ENCODE measurements around the gene NFATC3.
"Not testable (repeated sequence)": the region's sequence is repeated elsewhere in the genome, so short reads cannot be mapped to it uniquely, and the experiment has no call there.

Gene NFATC3

DNA sequence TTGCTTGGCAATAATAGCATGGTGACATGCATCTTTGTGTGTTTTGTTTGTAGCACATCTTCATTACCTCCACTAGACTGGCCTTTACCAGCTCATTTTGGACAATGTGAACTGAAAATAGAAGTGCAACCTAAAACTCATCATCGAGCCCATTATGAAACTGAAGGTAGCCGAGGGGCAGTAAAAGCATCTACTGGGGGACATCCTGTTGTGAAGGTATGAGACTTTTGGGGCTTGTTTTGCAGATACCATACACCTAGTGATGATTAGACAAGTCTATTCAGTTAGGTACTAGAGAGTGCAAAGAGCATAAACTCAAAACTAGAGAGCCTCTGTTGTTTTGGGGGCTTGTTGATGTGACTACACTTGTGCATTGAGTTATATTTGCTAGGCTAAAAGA is 41.2 kb downstream of the NFATC3 start:
- FAIRE-seq, result no peak

DNA sequence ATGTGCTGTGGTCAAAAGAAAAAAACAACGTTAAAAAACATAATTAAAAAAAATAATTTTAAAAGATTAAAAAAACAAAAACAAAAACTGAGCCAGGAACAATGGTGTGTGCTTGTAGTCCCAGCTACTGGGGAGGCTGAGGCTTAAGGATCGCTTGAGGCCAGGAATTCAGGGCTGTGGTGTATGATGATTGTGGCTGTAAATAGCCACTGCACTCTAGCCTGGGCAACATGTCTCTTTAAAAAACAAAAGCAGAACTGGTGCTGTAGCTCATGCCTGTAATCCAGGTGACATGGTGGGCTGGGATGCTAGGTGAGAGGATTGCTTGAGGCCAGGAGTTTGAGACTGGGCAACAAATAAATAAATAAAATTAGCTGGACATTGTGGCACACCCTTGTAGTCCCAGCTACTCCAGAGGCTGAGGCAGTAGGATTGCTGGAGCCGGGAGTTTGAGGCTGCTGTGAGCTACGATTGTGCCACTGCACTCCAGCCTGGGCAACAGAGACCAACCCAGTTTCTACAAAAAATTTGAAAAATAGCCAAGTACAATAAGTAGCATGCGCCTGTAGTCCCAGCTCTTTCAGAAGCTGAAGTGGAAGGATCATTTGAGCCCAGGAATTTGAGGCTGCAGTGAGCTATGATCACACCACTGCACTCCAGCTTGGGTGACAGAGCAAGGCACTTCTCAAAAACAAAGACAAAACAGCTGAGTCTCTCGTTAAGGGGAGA is 43.6 kb downstream of the NFATC3 start:
- FAIRE-seq, result no peak

DNA sequence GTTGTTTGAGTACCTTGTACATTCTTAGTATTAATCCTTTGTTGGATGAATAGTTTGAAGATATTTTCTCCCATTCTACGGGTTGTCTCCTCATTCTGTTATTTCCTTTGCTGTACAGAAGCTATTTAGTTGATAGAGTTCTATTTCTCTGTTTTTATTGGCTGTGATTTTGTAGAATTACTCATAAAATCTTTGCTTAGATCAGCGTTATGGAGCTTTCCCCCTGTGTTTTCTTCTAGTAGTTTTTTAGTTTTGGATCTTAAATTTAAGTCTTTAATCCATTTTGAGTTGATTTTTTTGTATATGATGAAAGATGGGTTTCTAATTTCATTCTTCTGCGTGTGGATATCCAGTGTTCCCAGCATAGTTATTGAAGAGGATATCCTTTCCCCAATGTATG is 45.4 kb downstream of the NFATC3 start:
- no peak for FAIRE-seq

DNA sequence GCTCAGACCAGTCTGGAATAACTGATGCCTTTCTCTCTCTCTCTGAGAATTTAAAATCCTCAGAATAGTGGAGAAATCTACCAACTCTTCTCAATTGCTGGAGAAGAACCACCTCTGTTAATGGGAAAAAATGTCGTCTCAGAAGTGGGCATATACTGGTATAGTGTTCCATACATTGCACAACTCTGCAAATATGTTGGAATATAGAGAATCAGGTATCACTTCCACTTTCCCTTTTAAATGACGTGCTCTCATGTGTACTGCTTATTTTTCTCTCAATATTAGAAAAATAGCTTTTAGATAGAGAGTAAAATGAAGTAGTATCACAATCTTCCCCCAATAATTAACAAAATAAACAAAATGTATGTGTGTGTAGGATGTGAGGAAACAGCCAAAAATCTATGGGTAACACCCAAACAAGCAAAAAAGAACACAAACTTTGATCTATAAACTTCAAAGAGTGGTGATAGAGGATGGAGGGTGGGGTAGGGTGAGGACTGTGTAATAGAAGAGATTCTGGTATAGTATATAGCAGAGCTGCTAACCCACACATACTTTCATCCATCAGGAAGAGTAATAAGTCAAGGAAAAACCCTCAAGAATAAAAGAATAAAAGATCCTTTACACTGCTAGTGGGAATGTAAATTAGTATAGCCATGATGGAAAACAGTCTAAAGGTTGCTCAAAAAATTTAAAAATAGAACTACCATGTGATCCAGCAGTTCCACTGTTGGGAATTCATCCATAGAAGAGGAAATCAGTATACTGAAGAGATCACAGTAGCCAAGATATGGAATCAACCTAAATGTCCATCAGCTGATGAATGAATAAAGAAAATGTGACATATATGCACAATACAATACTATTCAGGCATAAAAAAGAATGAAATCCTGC is 46.9 kb downstream of the NFATC3 start:
- FAIRE-seq, result no peak

DNA sequence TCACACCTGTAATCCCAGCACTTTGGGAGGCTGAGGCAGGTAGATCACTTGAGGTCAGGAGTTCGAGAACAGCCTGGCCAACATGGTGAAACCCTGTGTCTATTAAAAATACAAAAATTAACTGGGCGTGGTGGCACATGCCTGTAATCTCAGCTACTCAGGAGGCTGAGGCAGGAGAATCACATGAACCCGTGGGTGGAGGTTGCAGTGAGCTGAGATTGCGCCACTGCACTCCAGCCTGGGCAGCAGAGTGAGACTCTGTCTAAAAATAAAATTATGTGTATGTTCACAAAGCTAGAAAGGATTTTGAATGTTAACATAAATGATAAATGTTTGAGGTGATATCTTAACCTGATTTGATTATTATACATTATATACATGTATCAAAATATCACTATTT is 47.8 kb downstream of the NFATC3 start:
- FAIRE-seq, result not testable (repeated sequence)

DNA sequence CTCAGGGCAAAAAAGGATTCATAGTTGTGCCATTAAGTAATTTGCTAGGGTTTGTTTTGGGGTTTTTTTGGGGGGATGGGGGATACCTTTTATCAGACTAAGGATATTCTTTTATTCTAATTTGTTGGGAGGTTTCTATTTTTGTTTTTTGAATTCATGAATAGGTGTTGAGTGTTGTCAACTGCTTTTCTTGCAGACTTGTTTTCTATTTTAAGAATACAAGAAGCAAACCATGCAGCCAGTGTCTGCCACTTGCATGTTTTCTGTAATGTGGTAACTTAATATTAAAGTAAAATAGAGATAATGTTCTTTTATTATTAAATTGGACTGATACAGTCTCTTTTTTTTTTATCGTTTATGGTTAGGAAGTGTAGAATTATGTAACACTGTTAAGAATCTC is 49.5 kb downstream of the NFATC3 start:
- no peak for FAIRE-seq

DNA sequence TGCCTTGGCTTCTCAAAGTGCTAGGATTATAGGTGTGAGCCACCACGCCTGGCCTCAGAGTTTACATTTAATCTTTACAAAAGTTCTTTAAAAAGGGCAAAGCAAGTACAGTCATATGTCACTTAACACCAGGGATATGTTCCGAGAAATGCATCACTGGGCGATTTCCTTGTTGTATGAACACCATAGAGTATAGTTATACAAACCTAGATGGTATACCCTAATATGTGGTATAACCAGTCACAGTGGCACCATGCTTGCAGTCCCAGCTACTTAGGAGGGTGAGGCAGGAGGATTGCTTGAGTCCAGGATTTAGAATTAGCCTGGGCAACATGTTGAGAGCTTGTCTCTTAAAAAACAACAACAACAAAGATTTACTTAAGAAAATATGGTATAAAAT is 51.3 kb downstream of the NFATC3 start:
- FAIRE-seq, result no peak

DNA sequence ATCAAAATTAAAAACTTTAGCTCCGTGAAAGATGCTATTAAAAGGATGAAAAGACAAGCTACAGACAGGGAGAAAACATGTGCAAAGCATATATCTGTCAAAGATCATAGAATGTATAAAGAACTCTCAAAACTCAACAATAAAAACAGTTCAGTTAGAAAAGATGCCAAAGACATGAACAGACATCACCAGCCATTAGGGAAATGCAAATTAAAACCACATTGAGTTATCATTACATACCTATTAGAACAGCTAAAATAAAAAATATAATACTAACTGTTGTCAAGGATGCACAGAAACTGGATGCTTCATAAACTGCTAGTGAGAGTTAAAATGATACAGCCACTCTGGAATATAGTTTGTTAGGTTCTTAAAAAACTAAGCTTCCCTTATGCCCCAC is 58.8 kb downstream of the NFATC3 start:
- FAIRE-seq, result no peak

DNA sequence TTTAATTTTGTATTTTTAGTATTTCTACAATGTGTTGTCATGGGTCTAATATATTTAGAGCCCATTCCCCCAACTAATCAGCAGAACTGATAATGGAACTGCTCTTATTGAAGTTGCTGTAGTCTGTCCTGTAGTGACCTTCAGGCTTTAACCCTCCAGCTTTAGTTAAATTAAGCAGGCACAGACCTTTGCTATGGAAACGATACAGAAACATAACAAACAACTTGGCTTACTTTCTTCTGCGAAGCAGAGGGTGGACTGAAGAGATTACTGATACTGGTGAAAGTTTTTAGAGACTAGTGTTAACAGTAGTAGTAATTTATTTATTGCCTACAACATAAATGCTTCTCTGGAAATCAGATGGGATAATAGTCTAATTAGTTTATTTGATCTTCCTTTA is 61.4 kb downstream of the NFATC3 start:
- no peak for FAIRE-seq

DNA sequence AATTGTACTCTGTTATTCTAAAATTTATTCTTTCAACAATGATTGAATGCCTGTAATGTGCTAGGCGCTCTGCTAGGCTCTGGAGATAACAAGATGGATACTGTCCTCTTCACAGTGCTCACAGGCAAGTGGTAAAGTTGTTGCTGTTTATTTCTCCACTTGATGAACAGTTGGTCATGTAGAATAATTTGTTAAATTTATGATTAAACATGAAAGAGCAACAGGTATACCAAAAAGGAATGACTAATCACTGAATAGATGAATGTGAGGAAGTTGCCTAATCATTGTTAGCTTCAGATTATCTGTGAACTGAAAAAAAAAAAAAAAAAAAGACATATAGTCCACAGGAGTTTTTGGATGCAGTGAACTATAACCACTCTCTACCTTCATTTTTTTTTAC is 62.3 kb downstream of the NFATC3 start:
- no peak for FAIRE-seq

DNA sequence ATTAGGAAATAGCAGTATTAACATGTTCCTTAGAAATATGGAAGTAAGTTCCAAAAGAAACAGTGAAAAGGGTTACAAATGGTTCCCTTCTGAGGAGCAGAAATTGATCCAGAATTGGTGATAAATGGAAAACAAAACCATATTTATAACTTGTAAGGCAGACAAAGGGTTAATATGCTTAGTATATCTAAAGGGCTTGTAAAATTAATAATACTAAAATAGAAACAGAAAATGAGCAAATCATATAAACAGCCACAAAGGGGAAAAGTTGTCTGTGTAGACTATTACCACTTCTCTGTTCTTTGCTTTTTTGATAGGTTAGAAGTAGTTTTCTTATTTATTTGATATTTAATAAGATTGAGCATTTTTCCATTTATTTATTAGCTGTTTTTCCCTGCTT is 64.4 kb downstream of the NFATC3 start:
- FAIRE-seq, result no peak

DNA sequence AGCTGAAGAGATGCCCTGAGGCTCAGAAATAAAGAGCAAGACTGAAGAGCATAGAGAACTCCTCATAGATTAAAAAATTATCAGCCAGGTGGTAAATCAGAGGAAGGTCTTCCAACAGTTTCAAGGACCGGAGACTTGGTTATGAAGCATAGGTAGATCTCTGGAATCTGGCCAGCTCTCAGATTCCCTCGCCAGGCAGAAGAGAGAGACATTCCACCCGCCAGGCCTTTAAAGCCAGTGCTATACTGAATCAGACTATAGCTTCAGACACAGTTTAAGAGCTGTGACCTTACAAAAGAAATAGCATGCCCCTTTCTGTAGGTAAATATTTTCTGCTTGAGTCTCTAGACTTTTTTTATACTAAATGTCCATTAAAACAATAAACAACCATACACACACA is 70.3 kb downstream of the NFATC3 start:
- FAIRE-seq, result no peak

DNA sequence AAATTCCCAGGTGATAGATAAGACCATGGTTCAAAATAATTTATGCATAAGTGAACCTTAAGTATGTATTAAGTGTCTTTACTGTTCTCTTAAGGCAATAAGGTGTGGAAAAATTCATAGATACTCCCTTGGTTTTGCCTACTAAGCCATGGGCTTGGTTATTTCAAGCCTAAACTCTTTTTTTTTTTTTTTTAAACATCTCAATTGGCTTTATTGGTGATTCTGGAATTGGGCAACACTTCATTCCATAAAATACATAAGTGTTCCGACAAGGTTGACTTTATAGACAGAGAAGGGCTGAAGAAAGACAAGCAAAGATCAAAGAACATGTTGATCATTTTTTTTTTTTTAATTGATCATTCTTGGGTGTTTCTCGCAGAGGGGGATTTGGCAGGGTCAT is 77.2 kb downstream of the NFATC3 start:
- no peak for FAIRE-seq

DNA sequence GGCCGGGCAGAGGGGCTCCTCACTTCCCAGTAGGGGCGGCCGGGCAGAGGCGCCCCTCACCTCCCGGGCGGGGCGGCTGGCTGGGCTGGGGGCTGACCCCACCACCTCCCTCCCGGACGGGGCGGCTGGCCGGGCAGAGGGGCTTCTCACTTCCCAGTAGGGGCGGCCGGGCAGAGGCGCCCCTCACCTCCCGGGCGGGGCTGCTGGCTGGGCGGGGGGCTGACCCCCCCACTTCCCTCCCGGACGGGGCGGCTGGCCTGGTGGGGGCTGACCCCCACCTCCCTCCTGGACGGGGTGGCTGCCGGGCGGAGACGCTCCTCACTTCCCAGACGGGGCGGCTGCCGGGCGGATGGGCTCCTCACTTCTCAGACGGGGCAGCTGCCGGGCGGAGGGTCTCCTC is 78.1 kb downstream of the NFATC3 start:
- not testable (repeated sequence) for FAIRE-seq

DNA sequence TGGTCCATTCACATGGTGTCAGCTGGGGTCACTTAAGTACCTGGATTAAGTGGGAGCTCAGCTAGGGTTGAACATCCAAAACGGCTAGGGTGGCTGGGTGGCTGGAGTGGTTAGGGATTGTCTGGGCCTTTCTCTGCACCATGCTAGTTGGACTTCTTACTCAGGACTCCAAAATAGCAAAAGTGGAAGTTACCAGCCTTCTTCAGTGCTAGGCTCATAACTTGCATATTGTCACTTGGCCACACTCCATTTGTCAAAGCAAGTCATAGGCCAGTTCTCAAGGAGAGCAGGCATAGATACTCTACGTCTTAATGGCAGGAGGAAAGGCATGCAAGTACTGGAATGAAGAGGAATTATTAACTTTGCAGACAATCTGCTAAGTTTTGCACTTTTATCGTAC is 81.1 kb downstream of the NFATC3 start:
- no peak for FAIRE-seq

DNA sequence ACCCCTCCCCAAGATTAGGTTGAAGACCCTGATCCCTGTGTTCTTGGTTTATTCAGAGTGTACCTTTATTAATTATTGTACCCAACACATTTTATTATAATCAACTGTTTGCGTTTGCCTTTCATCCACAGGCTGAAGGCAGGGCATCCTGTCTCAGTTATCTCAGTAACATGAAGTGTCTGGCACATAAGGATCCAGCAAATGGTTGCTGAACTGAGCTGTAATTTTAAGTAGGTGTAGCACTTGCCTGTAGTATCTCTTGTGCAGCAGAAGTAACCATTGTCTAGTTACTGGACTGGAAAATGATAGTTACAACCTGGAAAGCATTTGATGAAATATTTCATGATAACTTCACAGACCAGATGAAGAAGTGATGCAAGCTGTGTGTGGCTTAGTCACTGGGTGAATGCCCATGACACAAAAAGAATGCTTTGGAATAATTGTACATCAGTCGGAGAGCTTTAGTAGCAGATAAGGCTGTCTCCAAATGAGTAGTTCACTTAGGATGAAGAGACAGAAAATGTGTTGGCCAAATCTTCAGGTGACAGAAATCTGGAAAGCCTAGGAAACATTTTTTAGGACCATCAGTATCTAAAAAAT is 94.1 kb downstream of the NFATC3 start:
- FAIRE-seq, result no peak

DNA sequence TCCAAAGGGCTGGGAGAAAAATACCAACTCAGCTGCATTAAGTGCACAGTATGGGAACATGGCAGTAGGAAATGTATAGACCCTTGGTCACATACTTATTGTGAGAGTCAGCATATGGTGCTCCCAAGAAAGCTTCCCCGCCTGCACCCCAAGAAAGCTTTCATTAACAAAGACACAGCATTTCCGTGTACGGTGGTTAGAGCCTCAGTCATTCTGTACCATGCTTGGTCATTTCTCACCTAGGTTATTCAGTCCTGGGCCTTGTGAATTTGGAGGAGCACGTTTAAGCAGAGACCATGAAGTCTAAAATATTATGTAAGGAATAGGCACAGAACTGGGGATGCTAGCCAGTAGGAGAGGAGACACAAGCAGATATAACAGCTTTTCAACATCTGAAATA is 94.7 kb downstream of the NFATC3 start:
- no peak for FAIRE-seq

DNA sequence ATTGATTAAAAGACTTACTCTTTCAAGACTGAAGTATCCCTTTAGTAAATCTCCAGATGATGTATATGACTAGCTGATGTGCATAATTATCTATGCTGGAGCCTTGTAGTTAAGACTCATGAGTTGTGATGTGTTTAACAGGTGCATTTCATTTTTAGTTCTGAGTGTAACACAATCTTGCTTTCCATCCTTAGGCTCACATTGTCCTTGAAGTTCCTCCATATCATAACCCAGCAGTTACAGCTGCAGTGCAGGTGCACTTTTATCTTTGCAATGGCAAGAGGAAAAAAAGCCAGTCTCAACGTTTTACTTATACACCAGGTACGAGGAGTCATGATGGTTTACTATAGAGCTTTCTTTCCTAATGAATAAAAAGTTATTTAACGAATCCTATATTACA is 97.9 kb downstream of the NFATC3 start:
- no peak for FAIRE-seq

DNA sequence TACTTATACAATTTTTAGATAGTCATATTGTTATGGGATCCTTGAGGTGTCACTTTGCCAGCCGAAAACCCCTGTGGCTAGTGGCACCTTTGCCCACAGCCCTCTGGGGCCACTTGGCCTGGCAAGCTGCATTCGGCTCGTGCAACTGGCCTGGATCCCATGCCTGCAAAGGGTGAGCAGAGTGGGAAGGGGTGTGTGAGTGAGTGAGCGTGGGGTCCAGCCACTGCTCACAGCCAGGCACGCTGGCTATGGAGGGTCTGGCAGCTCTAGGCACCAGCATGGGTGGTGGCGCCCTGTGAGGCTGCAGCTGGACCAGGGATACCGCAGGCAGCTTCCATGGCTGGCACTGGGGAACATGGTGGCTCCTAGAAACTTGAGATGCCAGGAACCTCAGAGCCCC is 101.7 kb downstream of the NFATC3 start:
- no peak for FAIRE-seq

DNA sequence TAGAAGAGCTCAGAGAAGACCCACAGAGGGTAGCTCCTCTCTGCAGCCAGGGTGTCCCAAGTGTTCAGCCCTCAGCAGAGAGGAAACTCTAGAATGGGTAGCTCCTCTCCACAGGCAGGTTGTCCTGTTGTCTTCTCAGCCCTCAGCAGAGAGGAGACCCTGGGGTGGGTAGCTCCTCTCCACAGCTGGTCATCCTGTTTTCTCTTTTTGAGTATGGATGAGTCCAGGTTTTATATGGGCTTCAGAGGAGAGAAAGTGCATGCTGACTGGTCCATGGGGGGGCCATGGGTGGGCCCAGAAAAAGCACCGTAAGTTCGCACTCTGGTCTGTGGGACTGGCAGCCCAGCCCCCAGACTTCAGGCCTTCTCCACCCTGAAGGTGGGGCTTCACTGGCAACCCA is 102.3 kb downstream of the NFATC3 start:
- no peak for FAIRE-seq

DNA sequence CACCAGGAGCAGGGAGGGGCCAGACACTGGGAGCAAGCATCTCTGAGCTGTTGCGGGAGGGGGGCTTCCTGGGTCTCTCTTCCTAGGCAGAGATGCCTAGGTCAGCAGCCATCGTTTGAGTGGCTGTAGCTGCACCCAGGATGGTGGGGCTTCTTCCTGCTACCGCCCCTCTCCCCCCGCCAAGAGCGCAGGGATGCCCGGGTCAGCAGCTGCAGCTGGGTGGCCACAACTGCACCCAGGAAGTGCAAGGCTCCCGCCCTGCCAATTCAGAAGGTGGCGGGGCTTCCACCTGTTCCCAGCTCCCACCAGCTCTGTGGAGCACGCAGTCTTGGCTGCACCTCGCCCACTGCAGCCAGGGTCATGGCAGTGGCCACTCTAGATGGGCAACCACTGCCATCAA is 103.0 kb downstream of the NFATC3 start:
- no peak for FAIRE-seq

DNA sequence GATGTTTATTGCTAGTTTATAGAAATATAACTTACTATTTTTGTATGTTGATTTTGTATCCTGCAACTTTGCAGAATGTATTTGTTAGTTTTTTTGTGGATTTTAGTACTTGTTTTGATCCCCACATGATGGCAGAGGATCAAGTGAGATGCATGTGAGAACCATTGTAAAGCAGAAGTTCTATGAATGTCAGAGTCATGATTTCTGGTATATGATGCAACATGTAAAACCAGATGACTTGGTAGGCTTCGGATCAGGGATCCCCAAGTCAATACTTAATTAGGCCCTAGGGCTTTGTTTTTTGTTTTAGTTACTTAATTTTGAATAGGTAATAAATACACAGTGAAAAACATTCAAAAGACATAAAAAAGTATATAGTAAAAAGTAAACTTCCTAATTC is 104.9 kb downstream of the NFATC3 start:
- no peak for FAIRE-seq

DNA sequence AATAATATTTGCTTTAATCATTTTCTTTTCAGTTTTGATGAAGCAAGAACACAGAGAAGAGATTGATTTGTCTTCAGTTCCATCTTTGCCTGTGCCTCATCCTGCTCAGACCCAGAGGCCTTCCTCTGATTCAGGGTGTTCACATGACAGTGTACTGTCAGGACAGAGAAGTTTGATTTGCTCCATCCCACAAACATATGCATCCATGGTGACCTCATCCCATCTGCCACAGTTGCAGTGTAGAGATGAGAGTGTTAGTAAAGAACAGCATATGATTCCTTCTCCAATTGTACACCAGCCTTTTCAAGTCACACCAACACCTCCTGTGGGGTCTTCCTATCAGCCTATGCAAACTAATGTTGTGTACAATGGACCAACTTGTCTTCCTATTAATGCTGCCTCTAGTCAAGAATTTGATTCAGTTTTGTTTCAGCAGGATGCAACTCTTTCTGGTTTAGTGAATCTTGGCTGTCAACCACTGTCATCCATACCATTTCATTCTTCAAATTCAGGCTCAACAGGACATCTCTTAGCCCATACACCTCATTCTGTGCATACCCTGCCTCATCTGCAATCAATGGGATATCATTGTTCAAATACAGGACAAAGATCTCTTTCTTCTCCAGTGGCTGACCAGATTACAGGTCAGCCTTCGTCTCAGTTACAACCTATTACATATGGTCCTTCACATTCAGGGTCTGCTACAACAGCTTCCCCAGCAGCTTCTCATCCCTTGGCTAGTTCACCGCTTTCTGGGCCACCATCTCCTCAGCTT is 105.8 kb downstream of the NFATC3 start:
- no peak for FAIRE-seq
